Cerebellar cortex (tissue), 1 donor: ENCODE results near the gene FGGY.

Experiments
- DNase-seq: peaks from one replicate; pipeline ENCODE4 v3.0.0-alpha.2; 2015; ENCODE audit warnings: low spot score

FGGY gene

GRCh38 chr1:59680044-59680443 is 383.1 kb downstream of the FGGY start:
- no peak for DNase-seq

- DNase-seq: no peak
Observed at GRCh38 chr1:59682396-59683080, 385.6 kb downstream of the FGGY start.

- no peak for DNase-seq
Observed at GRCh38 chr1:59683197-59683596, 386.3 kb downstream of the FGGY start.

GRCh38 chr1:59684698-59685097 is 387.8 kb downstream of the FGGY start:
- DNase-seq: no peak

GRCh38 chr1:59685101-59685500 is 388.2 kb downstream of the FGGY start:
- no peak for DNase-seq

GRCh38 chr1:59685666-59686065 is 388.8 kb downstream of the FGGY start:
- DNase-seq: no peak

- DNase-seq: no peak
Observed at GRCh38 chr1:59686170-59686569, 389.3 kb downstream of the FGGY start.

- no peak for DNase-seq
Observed at GRCh38 chr1:59686574-59686973, 389.7 kb downstream of the FGGY start.

- DNase-seq: no peak
Observed at GRCh38 chr1:59687081-59687480, 390.2 kb downstream of the FGGY start.

GRCh38 chr1:59688976-59689375 is 392.1 kb downstream of the FGGY start:
- DNase-seq: no peak

GRCh38 chr1:59689730-59690129 is 392.8 kb downstream of the FGGY start:
- DNase-seq: no peak

- DNase-seq: no peak
Observed at GRCh38 chr1:59690171-59690930, 393.5 kb downstream of the FGGY start.

GRCh38 chr1:59691261-59691660 is 394.4 kb downstream of the FGGY start:
- DNase-seq: no peak

GRCh38 chr1:59692591-59692990 is 395.7 kb downstream of the FGGY start:
- DNase-seq: no peak

GRCh38 chr1:59693406-59693805 is 396.5 kb downstream of the FGGY start:
- DNase-seq: no peak

- no peak for DNase-seq
Observed at GRCh38 chr1:59695252-59695651, 398.4 kb downstream of the FGGY start.

- no peak for DNase-seq
Observed at GRCh38 chr1:59696421-59697115, 399.7 kb downstream of the FGGY start.

GRCh38 chr1:59697150-59697800 is 400.4 kb downstream of the FGGY start:
- no peak for DNase-seq

- no peak for DNase-seq
Observed at GRCh38 chr1:59698386-59698785, 401.5 kb downstream of the FGGY start.

- peak; percentile 65 for DNase-seq
Observed at GRCh38 chr1:59699227-59699847, 402.4 kb downstream of the FGGY start.

- no peak for DNase-seq
Observed at GRCh38 chr1:59701376-59701775, 404.5 kb downstream of the FGGY start.
